Panc1 (cell line): Measurements from ENCODE around the gene BACH2.

Experiments
- CTCF ChIP-seq: fragments of 450-650 bp; IDR thresholded peaks from 2 replicates; pipeline ENCODE4 v1.5.1; 2017; ENCODE audit warnings: mild to moderate bottlenecking
- SIN3A ChIP-seq: IDR thresholded peaks from 2 replicates; pipeline ENCODE4 v1.6.1; 2012; ENCODE audit warnings: low read depth, mild to moderate bottlenecking, low read length, moderate library complexity, borderline replicate concordance; ENCODE audit not compliant: insufficient read depth
- TCF7L2 ChIP-seq: IDR thresholded peaks from 2 replicates; pipeline ENCODE4 v1.6.1; 2011; ENCODE audit warnings: mild to moderate bottlenecking, low read depth, low read length, inconsistent platforms

DNA sequence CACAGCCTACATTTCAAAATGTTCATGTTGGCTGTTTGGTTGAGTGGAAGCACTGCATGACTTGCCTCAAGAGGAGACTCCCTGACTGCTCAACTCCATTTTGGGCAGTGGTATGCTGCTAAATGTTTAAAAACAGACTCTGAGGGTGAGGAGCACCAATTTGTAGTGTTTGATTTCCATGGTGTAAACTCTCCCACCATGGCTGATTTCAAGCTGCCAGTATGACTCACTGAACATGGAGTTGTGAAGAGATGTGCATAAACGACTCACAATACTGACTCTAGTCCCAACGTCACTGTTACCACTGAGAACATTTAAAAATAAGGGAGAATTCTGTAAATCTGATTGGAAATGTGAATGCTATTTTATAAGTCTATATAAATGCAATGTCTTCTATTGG lies 70.4 kb downstream of the BACH2 start:
- no peak for TF ChIP-seq CTCF
- no peak for TF ChIP-seq SIN3A
- TF ChIP-seq TCF7L2 = no peak
